Gastroesophageal sphincter (tissue), 4 donors: ENCODE measurements around the gene B4GALT5. TPM values are rescaled to one million over a fixed set of nuclear protein-coding genes. Genes with fewer than 3 reads are reported as not detected.
"Not testable (repeated sequence)": the region's sequence is repeated elsewhere in the genome, so short reads cannot be mapped to it uniquely, and the experiment has no call there.

ENCODE experiments used
- ATAC-seq: fragments of 150-250 bp; one replicate; pipeline ENCODE4 v1.9.1; 2016; ENCODE audit warnings: mild to moderate bottlenecking, moderate library complexity
- H3K27ac ChIP-seq, 4 donors: fragments of 200-600 bp; sonication (generic) in 3 of 4; 1 replicate in 3 of 4; 2 replicates in 1 of 4; pipeline ENCODE4 v1.5.1; 2016 to 2019
- H3K27me3 ChIP-seq: fragments of 200-600 bp; sonication (generic); one replicate; pipeline ENCODE4 v1.5.1; 2019
- H3K36me3 ChIP-seq, 2 donors: fragments of 200-600 bp; sonication (generic); one replicate each; pipeline ENCODE4 v1.5.1; 2019; ENCODE audit warnings: control low read depth in 1 of 2
- H3K4me1 ChIP-seq, 3 donors: fragments of 200-600 bp; sonication (generic); 1 replicate in 2 of 3; 2 replicates in 1 of 3; pipeline ENCODE4 v1.5.1; 2016 to 2019; ENCODE audit warnings: control low read depth in 2 of 3
- H3K4me3 ChIP-seq, 2 donors: fragments of 200-600 bp; sonication (generic); one replicate each; pipeline ENCODE4 v1.5.1; 2019; ENCODE audit warnings: mild to moderate bottlenecking in 1 of 2, moderate library complexity in 1 of 2
- H3K9me3 ChIP-seq, 3 donors: fragments of 200-600 bp; sonication (generic); one replicate each; pipeline ENCODE4 v1.5.1; 2017 to 2019; ENCODE audit warnings: control low read depth in 2 of 3
- CTCF ChIP-seq, 4 experiments: fragments of 200-600 bp in 2 of 4; fragments of 450-650 bp in 2 of 4; sonication (generic) in 1 of 4; IDR thresholded peaks; one replicate each; pipeline ENCODE4 v1.5.1; 2017 to 2019; ENCODE audit warnings: antibody characterized with exemption in 4 of 4, mild to moderate bottlenecking in 2 of 4, moderate library complexity in 2 of 4
- EP300 ChIP-seq: sonication (generic); formaldehyde crosslinking; IDR thresholded peaks from one replicate; pipeline ENCODE4 v1.6.1; 2017; ENCODE audit warnings: antibody characterized with exemption, mild to moderate bottlenecking
- POLR2A ChIP-seq, 2 donors: fragments of 450-650 bp; IDR thresholded peaks; one replicate each; pipeline ENCODE4 v1.6.1; 2017; ENCODE audit warnings: antibody characterized with exemption in 2 of 2, mild to moderate bottlenecking in 2 of 2, moderate library complexity in 1 of 2
- POLR2AphosphoS5 ChIP-seq: sonication (generic); formaldehyde crosslinking; IDR thresholded peaks from one replicate; pipeline ENCODE4 v1.6.1; 2017; ENCODE audit warnings: antibody characterized with exemption
- WGBS, 2 donors: methylation state at CpG; one replicate each; pipeline ENCODE4 v1.1.5; 2018; ENCODE audit warnings: low coverage in 1 of 2; 5-methylcytosine and 5-hydroxymethylcytosine counted together
- total RNA-seq, 4 donors: library from RNA; depleted of rRNA; stranded (reverse); fragments of >200 nt; gene quantifications; one replicate each; pipeline ENCODE4 v1.1.0, GENCODE V29; 2016

Gene B4GALT5
- total RNA-seq, 4 donors from 2014 or later: 20.2 to 35.6 (median 28.8) TPM

- peaks cover 0 to 19% (median 0%) of the 10 kb centered on the region in 3 donors for H3K9me3 ChIP-seq
- H3K4me3 ChIP-seq: no peak overlapping the region
- no peaks in the 10 kb centered on the region for H3K36me3 ChIP-seq
- no peak overlapping the region for H3K27ac ChIP-seq
- ATAC-seq: no peak
- H3K4me1 ChIP-seq: no peaks in the 10 kb centered on the region
- TF ChIP-seq POLR2AphosphoS5 (no peak), POLR2A (IDR thresholded peaks at IDR 0.05) (no peak), CTCF (IDR thresholded peaks at IDR 0.05) (no peak), EP300 (no peak)
- no peaks in the 10 kb centered on the region for H3K27me3 ChIP-seq
- 70 to 85% methylated on average over 1 of the region's 1 CpG for WGBS, 2 donors
Measured at GRCh38 chr20:49622243-49622642, 91.4 kb downstream of the B4GALT5 start.

- TF ChIP-seq POLR2A (IDR thresholded peaks at IDR 0.05) (no peak), POLR2AphosphoS5 (no peak), CTCF (IDR thresholded peaks at IDR 0.05) (no peak), EP300 (no peak)
Measured at GRCh38 chr20:49620364-49621240, 93.1 kb downstream of the B4GALT5 start.

GRCh38 chr20:49619113-49620048 is 94.3 kb downstream of the B4GALT5 start:
- H3K4me1 ChIP-seq: peaks cover 0 to 3% (median 0%) of the 10 kb centered on the region in 3 donors
- H3K4me3 ChIP-seq: no peak overlapping the region
- H3K27me3 ChIP-seq: no peaks in the 10 kb centered on the region
- peaks cover 0 to 19% (median 0%) of the 10 kb centered on the region in 3 donors for H3K9me3 ChIP-seq
- H3K27ac ChIP-seq: no peak overlapping the region
- TF ChIP-seq POLR2A (IDR thresholded peaks at IDR 0.05): no peak
- TF ChIP-seq EP300: no peak
- no peak for TF ChIP-seq POLR2AphosphoS5
- no peaks in the 10 kb centered on the region for H3K36me3 ChIP-seq
- WGBS, 2 donors: 92 to 97% methylated on average over 4 of the region's 4 CpGs
- ATAC-seq: no peak

More at GRCh38 chr20:49620364-49621240, 93.1 kb downstream of the B4GALT5 start:
- no peak overlapping the region for H3K4me3 ChIP-seq
- H3K4me1 ChIP-seq: peaks cover 0 to 2% (median 0%) of the 10 kb centered on the region in 3 donors
- no peaks in the 10 kb centered on the region for H3K36me3 ChIP-seq
- H3K9me3 ChIP-seq: peaks cover 0 to 19% (median 0%) of the 10 kb centered on the region in 3 donors
- 82 to 85% methylated on average over 5 to 8 of the region's 12 CpGs for WGBS, 2 donors
- H3K27me3 ChIP-seq: no peaks in the 10 kb centered on the region
- no peak overlapping the region for H3K27ac ChIP-seq
- ATAC-seq: no peak

- Histone ChIP-seq H3K4me3 (no peak overlapping the region), H3K36me3 (no peaks in the 10 kb centered on the region), H3K27me3 (no peaks in the 10 kb centered on the region), H3K9me3 (peaks cover 0 to 19% (median 0%) of the 10 kb centered on the region in 3 donors), H3K4me1 (peaks cover 0 to 3% (median 0%) of the 10 kb centered on the region in 3 donors), H3K27ac (no peak overlapping the region)
- 45 to 60% methylated on average over 1 of the region's 2 CpGs for WGBS, 2 donors
- TF ChIP-seq EP300 (no peak), POLR2A (IDR thresholded peaks at IDR 0.05) (no peak), POLR2AphosphoS5 (no peak), CTCF (IDR thresholded peaks at IDR 0.05) (no peak)
- ATAC-seq: no peak
Measured at GRCh38 chr20:49618289-49618688, 95.4 kb downstream of the B4GALT5 start.

DNA sequence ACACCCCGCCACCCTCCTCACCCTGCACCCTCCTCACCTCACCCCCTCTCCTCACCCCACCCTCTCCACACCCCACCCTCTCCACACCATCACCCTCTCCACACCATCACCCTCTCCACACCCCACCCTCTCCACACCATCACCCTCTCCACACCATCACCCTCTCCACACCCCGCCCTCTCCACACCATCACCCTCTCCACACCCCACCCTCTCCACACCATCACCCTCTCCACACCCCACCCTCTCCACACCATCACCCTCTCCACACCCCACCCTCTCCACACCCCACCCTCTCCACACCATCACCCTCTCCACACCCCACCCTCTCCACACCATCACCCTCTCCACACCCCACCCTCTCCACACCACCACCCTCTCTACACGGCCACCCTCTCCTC is 96.3 kb downstream of the B4GALT5 start:
- H3K9me3 ChIP-seq: peaks cover 0 to 15% (median 0%) of the 10 kb centered on the region in 3 donors
- WGBS, 2 donors: 40% methylated on average over 1 of the region's 3 CpGs; no CpG with 5 or more reads in 1 of the 2 donors
- H3K4me3 ChIP-seq, H3K4me1 ChIP-seq, H3K27ac ChIP-seq, H3K36me3 ChIP-seq, H3K27me3 ChIP-seq, ATAC-seq: not testable (repeated sequence)
